GM21390 (cell line): ENCODE data around the gene PTPRR.
A peak's percentile ranks its signal among the peaks of the same experiment; 100 is the strongest.

ENCODE experiments used
- ATAC-seq: cut with Tn5 transposase; IDR thresholded peaks from one replicate; pipeline ENCODE4 v1.9.1; 2021; ENCODE audit not compliant: unreplicated experiment

PTPRR gene, protein sequence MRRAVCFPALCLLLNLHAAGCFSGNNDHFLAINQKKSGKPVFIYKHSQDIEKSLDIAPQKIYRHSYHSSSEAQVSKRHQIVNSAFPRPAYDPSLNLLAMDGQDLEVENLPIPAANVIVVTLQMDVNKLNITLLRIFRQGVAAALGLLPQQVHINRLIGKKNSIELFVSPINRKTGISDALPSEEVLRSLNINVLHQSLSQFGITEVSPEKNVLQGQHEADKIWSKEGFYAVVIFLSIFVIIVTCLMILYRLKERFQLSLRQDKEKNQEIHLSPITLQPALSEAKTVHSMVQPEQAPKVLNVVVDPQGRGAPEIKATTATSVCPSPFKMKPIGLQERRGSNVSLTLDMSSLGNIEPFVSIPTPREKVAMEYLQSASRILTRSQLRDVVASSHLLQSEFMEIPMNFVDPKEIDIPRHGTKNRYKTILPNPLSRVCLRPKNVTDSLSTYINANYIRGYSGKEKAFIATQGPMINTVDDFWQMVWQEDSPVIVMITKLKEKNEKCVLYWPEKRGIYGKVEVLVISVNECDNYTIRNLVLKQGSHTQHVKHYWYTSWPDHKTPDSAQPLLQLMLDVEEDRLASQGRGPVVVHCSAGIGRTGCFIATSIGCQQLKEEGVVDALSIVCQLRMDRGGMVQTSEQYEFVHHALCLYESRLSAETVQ

DNA sequence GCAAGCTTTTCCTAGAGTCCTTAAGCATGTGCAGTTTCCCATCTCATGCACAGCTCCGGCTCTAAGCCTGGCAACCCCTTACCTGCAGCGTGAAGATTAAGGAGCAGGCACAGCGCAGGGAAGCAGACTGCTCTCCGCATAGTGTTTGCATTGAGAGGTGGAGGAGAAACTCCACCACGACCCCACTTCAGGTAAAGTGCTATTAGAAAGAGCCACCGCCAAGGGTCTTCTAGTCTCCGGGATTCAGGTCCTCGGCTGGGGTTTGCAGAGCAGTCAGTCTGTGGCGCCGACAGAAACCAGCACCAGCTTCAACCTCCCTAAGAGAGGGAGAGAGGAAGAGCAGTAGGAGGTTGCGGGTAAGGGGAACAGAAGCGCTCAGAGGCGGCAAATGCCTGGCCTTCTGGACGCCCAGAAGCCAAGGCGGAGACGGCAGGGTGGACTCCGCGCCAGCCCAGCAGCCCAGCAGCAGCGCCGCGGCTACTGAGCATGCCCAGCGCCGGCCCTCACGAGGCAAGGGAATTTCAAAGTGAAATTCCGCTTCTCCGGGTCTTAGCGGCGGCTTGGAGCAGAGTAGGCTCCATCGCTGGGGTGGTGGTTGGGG lies at the start of gene PTPRR:
TSS of gene PTPRR (minus strand) at position 488 of the 601 bp plus-strand sequence. CDS start at position 140, 348 bp downstream.
- ATAC-seq = no peak

DNA sequence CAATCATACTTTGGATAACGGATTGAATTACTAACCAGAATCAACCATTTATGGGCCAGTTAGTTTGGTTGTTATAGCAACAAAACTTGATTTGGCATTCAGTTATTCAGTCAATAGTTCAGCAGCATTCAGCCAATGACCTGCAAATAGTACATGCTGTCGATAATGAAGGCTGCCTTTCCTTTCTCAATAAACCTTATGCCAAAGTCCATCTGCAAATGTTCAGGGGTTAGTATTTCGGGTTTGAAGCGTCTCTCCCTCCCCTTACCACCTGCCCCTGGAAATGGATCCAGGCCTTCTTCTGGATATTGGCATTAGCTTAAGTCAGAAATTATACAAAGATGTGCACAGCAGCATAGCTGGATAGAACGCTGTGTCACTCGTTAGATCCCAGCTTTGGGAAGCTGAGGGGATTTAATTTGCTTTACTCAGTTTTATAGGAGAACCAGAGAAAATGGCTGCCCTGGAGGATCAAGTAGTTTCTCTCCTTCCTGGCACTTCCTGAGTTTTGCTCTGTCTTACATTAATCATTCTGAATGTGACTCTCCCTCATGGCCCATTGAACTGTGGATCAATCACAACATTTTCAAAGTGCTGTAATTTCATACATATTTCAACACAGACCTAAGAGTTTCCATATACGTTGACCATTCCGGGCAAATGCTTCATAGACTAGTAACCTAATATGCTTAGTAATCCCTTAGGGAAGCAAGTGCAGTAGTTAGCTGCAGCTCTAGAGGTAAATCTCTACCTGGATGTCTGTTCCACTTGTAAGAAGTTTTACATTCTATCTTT lies 46.7 kb upstream of the PTPRR start:
- no peak for ATAC-seq

DNA sequence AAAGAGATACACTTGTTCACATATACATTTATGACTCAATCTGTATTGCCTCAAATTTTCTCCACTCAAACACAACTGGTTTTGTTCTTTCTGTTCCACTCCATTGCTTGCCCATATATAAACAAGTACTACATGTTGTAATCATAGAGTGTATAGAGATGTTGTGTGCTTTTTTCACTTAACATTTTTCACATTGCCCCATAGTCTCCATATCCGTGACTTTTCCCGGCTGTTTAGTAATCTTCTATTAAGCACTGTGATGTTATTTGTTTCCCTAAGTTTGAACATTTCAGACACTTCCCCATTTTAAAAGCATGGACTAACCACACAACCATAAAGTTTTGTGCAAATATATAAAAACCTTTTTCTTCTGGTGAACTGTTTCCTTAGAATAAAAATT lies 45.5 kb upstream of the PTPRR start:
- ATAC-seq = no peak

DNA sequence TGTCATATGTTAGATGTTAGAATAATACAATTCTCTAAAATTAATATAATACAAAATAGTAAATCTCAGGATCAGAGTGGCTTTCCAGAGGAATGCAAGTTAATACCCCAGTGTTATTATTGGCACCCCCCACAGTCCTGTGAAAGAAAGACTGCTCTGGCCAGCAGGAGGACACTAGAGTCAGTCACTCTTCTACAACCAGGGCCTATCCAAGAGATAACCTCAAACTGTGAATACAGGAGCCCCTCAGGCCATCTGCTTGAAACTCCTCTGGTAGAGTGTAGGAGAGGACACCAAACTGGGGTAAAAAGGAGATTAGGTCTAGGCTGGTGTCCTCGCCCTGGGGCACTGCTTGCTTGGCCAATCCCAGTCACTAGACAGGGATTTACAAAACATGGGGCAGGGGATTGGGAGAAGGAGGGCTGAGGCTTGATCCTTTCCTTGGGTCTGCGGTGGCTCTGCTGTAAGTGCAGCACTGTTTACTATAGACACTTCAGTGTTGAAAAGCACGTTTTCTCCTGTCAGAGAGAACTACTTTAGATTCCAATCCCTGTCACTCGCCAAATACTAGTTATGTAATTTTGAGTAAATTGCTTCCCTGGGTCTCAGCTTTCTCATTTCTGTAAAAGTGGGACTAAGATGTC lies 44.5 kb upstream of the PTPRR start:
- no peak for ATAC-seq

DNA sequence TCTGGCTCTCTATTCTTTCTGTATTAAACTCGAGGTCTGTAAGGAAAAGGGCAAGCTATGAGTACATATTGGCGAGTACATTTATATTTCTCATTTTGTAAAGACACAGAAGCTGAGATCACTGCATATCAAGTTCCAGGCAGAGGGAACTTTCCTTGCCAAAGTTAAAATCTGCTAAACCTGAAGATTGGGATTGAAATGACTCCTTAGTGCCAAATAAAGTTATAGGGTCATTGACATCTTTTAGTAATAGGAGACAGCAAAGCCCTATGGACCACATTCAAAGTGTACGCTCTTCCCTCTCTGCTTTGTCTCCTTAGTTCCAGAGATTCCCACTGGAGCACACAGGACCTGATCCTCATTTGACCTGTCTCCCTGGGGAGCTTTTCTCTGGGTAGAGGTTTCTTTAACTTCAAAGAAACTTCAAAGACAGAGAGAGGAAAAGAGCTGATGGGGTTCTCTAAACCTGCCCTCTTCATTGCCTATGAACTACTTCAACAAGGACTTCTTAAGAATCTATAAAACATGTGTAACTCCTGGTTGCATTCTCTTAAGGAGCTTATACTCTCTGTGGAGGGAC lies 42.6 kb upstream of the PTPRR start:
- ATAC-seq = no peak

DNA sequence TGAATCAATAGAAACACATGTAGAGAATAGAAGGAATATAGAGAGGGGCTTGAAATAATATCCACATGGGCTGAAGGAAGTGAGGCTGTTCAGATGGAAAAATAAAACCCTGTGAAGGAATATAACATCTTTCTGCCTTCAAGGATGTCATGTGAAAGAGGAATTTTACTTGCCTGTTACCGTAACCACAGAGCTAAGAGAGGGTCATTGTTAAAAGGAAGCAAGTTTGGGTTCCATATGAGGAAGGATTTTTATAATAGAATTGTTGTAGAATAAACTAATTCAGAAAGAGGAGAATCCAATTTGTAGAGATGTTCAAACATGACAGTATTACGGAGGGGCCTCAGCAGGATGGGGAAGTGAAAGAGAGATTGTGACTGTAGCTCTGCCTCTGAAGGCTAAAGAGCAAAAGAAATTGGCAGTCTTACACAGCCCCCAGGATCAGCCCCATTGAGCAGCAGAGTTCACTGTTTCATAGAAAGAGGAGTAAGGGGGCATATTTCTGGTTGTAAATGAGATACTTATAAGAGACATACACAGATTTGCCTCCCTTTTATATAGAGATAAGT lies 41.8 kb upstream of the PTPRR start:
- peak; percentile 78 for ATAC-seq

DNA sequence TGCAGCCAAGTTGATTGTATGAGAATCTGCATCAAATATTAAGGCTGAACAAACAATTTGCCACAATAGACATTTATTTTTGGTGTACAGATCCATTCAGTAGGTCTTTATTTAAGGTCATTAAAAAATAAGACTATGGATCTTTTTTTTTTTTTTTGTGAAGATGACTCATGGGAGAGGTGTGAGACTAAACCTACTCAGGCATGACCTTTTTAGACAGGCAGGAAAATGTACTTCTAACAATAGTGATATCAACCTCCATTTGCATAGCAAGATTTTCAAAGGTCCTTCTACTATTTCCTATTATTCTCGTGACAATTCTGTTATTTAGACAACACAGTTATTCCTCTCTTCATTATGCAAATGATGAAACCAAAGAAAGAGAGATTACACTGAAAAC lies 39.9 kb upstream of the PTPRR start:
- no peak for ATAC-seq

DNA sequence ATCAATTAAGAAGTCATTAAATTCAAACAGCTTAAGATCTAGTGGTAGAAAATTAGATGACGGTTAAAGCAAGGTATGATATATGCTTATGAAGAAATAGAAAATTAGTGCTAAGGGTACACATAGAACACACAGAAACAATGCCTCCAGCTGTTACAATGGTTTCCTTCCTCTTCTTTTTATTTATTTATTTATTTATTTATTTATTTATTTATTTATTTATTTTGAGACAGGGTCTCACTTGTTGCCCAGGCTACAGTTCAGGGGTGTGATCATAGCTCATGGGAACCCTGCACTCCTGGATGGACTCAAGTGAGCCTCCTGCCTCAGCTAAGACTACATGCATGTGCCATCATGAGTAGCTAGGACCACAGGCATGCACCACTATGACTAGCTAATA lies 34.9 kb upstream of the PTPRR start:
- ATAC-seq = no peak

DNA sequence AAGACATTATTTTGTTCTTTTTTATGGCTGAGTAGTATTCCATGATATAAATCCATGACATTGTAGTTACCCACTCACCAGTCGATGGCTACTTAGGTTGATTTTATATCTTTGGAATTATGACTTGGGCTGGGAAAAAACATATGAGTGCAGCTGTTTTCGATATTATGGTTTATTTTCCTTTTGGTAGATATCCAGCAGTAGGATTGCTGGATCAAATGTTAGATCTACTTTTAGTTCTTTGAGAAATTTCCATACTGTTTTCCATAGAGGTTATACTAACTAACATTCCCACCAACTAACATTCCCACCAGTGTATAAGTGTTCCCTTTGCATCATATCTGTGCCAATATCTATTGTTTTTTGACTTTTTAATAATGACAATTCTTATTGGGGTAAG lies 29.9 kb upstream of the PTPRR start:
- no peak for ATAC-seq

DNA sequence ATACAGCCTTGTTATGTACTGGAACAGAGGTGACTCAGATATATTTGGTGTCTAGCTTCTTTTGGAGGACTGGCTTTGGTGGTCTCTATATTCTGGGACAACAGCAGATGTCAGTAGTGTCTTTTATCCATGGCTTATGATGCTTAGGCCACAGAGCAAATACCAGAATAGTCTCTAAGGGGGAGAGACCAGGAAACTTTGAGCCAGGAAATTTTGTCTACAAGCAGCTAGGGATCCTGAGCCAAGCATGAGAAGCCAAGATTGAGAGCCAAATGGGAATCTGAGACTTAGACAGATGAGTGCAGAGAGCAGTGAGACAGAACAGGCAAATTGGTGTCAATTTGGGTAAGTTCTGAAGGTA lies 28.4 kb upstream of the PTPRR start:
- no peak for ATAC-seq

DNA sequence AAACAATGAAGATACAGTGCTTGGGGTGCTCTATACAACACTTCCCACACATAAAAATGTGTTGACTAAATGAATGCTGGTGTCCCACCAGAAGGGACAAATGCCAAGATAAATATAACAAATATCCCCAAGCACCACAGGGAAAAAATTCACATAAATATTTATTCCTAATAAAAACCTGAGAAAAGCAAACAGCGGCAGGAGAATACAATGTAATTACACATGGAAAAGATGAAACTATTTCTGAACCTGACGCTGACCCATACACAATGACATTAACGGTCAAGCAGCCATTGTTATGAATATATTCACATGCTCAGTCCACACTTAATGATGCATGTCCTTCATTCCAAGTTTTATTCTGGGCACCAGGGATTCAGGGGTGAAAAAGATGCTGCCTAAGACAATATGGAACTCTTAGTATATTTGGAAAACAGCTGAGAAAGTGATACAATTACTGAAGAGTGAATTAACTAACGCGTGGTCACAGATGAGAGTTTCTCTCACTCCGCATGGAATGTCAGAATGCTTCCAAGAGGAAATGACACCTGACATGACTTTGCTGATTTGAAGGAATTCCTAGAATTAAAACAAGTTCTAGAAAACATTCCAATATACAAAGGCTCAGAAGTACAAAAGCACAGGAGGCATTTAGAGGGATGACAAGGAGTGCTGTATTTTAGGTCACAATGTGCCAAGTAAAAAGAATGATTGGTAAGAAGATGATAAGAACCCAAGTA lies 27.9 kb upstream of the PTPRR start:
- ATAC-seq = no peak

DNA sequence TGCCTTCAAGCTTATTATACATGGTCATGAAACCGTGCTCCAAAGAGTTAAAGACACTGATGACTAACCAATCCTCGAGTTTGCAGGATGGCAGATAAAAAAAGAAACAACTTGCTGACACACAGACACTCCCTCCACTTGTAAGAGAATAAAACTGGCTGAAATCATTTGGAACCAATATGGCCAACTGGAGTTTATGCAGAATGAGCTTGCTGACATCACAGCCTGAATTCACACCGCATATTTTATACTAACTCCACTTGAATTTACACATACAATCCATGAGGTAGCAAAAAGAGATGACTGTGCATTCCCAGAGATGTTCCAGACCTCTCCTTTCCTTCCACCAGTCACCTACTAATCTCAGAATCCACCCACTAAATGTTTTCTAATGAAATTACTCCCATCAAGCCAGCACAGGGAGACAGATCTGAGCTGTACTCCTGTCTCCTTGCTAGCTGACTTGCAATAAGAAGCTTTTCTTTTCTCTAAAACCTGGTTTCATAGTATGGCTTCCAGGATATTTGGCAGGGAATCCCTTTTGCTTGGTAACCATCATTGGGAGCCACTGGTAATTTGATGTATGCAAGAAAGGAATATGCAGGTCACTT lies 15.8 kb upstream of the PTPRR start:
- no peak for ATAC-seq

DNA sequence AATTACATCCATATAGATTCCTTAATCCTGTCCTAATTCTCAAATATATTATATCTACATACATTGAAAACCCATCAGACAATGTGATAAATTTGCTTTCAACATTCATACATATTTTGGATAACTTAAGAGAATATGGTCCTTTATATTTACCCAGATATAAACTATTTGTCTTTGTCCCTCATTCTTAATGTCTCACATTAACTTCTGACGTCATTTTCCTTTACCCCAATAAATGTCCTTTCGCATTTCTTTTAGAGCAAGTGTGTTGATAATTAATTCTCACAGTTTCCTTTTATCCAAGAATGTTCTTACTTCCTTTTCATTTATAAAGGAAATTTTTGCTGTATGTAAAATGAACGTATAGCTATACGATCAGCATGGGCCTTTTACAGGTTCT lies 12.6 kb upstream of the PTPRR start:
- no peak for ATAC-seq

DNA sequence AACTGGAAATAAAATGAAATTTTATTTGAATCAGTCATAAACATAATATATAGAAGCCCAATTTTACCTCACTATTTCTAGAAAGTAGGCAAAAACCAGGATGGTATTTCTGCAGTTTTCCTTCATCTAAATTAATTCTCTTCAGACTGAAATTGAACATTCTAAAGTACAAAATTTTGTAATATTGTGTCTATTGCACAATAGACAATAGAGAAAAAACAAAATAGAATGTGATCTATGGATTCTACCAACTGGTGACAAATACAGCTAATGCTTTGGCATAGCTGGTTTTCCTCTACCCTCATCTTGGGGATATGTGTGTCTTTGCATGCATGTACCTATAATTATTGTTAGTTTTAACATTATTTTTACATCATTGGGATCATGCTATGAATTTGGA lies 8.5 kb upstream of the PTPRR start:
- ATAC-seq = no peak

DNA sequence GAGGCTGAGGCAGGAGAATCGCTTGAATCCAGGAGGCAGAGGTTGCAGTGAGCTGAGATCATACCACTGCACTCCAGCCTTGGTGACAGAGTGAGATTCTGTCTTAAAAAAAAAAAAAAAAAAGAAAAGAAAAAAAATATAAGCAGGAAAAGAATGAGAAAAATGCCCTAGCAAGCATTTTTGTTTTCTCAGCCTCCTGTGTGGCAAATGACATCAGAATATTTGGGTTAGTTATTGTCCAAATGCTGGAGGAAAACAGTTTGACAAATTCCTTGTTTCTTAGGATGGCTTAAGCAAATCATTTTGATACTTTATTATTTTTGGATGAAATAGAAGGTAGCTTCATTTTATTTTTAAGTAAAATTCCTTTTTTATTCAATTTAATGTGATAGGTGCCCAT lies 7.5 kb upstream of the PTPRR start:
- ATAC-seq = no peak

DNA sequence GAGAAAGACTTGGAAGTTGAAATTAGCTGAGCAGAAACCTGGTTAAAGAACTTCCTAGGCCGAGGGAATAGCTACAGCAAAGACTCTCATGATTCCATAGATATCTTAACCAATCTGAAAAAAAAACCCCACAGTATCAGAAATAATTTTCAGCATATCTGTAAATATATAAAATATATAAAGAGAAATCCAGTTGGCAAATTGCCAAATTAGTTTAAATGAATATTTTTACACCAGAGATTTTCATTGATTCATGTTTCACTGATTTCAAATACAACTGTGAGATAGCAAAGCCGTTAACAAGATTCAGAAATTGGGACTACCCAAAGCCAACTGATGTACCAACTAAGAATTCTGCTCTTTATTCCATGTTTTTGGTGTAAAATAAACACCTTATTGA lies 6.8 kb upstream of the PTPRR start:
- no peak for ATAC-seq

DNA sequence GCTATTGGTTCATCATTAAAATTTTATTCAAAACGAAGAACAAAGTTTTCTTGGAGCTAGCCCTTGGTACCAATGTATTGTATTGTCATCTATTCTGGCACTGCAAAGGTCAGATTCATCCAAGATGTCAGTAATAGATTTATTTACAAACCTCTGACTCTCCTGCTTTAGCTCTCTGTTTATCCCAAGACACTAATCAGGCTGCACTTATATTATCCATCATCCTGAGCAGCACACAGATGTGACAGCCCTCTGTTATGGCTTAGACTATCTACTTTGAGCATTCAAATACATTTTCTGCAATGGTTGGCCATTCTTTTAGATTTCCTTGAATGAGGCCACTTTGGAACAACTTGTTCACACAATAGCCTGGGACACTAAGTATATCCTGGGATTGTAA lies 5.0 kb upstream of the PTPRR start:
- no peak for ATAC-seq

DNA sequence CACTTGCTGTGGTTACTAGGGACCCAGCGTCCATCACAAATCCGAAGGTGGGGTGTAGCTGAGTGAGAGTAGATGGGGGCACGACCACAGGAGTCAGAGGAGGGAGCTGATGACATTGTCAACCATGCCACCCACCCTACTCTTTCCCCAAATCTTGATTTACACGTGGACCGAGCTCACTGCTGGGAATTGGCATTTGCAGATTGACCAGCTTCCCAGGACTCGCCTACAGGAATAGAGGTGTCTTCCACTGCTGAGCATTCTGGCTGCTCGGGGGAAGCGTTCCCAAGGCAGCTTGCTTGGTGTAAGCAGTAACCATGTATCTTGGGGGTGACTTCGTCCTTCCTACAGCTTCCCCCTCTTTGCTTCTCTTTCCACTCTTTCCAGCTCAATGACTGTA lies 353 bp upstream of the PTPRR start:
- no peak for ATAC-seq

DNA sequence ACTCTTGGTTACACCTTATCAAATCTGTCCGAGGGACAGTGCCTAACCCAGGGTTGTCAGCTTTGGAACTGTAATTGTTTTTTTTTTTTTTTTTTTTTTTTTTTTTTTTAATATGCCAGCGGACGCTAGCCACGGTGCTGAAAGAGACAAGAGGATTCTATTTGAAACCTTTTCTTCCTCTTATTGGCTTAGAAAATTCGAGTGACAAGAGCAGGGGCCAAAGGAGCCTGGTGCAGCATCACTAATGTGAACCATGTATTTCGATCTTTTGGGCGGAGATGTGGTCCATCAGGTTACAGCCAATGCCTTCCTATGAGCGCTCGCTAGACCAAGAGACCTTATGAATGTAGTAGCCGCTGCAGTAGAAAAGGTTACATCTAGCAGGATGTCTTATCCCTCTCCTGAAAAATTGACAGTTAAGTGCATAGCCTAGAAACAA lies 922 bp downstream of the PTPRR start:
- no peak for ATAC-seq
